ENCODE results near the gene PRR20C. TPM values are rescaled to one million over a fixed set of nuclear protein-coding genes. Genes with fewer than 3 reads are reported as not detected.
"Not testable (repeated sequence)": the region's sequence is repeated elsewhere in the genome, so short reads cannot be mapped to it uniquely, and the experiment has no call there.

PRR20C gene
- not detected for polyA plus RNA-seq (ENCODE audit: insufficient read length)

DNA sequence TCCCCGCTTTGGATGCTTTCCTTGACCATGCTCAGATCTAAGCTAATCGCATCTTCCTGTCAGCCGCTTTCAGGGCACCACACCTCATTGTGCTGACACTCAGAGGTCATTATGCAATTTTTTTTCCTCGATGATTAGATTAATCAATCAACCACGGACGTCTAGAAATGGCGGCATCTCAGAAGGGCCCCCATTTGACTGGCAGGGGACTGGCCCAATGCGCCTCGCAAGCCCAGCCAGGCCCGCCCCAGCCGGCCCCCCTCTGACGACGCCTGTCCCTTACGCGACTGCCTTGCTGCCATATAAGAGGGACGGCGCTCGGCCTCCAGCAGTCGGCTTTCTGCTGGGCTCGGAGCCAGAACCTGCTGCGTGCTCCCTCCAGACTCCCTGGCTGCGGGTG, at the start of gene PRR20C:
TSS of gene PRR20C (plus strand) at position 301 of the 400 bp plus-strand sequence. CDS start 387 bp downstream, outside the sequence.
- not testable (repeated sequence) for DNase-seq

GRCh38 chr13:57114945-57115344, 38.9 kb upstream of the PRR20C start:
- no peak for DNase-seq

DNA sequence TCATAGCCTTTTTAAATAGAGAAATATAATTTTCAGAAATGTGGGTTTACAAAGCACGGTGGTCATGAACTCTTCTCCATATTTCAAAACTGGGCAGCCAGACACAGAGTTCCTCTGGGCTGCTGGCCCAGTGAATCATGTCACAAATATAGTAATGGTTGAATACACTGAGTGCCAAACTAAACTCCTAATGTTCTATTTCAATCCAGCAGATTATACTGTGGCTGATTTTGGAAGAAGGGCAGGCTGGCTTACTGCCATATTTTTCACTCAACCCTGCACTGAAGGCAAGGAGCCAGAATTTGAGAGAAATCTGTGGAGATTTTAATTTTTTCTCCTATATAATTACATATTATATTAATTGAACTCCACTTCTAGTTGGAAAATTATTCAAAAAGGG, 30.2 kb upstream of the PRR20C start:
- peak; percentile 84 for DNase-seq

GRCh38 chr13:57128909-57129308, 25.0 kb upstream of the PRR20C start:
- DNase-seq: no peak

DNA sequence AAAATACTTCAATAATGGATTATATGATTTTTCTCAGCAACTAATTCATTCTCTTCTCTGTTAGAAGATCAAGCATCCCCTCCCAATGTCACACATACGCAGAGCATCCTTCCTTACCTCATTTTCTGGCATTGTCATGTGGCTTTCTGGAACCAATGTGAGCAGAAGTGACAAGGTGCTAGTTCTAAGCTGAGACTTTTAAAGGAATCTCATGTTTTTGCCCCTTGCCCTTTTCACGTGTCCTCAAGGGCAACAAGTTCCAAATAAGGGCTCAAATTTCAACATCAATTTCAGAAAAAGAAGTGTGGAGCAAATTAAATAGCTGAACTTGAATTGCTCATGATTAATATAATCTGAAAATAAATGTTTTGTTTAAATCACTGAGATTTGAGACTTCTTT, 17.8 kb upstream of the PRR20C start:
- DNase-seq: no peak

DNA sequence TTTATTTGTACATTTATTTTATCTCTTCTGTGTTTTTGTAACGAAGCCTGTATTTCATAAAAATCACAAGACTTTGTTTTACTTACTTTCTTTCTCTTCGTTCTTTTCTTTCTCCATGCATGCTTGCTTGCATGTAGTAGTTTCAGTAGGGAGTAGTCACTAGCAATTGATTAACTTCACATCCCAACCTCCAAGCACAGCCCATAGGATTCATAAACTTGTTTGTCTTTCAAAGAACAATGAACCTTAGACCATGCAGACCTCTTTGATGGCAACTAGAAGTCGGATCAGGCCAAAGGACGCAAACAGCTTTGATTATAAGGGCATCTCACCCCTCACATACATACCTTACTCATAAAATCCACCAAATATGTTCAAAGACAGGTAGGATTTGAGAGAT, 16.3 kb upstream of the PRR20C start:
- no peak for DNase-seq

DNA sequence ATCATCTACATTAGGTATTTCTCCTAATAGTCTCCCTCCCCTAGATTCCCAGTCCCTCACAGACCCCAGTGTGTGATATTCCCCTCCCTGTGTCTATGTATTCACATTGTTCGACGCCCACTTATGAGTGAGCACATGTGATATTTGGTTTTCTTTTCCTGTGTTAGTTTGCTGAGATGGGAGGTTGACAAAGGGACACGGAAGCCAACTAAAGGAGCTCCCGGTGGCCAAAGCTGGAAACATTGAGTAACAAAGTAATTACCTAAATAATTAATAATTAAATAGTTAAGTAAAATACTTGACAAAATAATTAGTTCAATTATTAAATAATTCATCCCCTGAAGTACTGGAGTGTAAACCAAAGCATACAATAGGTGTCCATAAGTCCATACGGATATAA, 14.9 kb upstream of the PRR20C start:
- DNase-seq: no peak

DNA sequence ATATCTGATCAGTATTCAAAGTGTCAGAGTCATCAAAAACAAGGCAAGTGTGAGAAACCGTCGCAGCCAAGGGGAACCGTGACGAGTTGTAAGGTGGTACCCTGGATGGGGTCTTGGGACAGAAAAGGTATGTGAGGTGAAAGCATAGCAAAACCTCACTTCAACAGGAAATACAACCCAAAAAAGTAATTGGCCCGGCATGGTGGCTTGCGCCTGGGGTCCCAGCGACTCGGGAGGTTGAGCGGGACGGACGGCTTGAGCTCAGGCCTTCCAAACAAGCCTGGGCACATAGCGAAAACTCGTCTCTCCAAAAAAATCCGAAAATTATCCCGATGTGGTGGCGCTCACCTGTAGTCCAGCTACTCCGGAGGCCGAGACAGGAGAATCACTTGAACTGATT, 14.1 kb upstream of the PRR20C start:
- not testable (repeated sequence) for DNase-seq

GRCh38 chr13:57140235-57140968, 13.5 kb upstream of the PRR20C start, which contains the start of gene PRR20A:
TSS of gene PRR20A (plus strand) at chr13:57140918. CDS start at chr13:57141305, 387 bp downstream.
- DNase-seq: not testable (repeated sequence)

DNA sequence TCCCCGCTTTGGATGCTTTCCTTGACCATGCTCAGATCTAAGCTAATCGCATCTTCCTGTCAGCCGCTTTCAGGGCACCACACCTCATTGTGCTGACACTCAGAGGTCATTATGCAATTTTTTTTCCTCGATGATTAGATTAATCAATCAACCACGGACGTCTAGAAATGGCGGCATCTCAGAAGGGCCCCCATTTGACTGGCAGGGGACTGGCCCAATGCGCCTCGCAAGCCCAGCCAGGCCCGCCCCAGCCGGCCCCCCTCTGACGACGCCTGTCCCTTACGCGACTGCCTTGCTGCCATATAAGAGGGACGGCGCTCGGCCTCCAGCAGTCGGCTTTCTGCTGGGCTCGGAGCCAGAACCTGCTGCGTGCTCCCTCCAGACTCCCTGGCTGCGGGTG, 6.7 kb upstream of the PRR20C start, which contains the start of gene PRR20B:
TSS of gene PRR20B (plus strand) at position 301 of the 400 bp plus-strand sequence. CDS start 387 bp downstream, outside the sequence.
- not testable (repeated sequence) for DNase-seq

GRCh38 chr13:57148106-57148505, 5.8 kb upstream of the PRR20C start:
- DNase-seq: not testable (repeated sequence)

GRCh38 chr13:57160332-57160731, 6.5 kb downstream of the PRR20C start, which contains the start of gene PRR20D:
TSS of gene PRR20D (plus strand) at chr13:57160632. CDS start at chr13:57161019, 387 bp downstream.
- not testable (repeated sequence) for DNase-seq

DNA sequence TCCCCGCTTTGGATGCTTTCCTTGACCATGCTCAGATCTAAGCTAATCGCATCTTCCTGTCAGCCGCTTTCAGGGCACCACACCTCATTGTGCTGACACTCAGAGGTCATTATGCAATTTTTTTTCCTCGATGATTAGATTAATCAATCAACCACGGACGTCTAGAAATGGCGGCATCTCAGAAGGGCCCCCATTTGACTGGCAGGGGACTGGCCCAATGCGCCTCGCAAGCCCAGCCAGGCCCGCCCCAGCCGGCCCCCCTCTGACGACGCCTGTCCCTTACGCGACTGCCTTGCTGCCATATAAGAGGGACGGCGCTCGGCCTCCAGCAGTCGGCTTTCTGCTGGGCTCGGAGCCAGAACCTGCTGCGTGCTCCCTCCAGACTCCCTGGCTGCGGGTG, 13.0 kb downstream of the PRR20C start, which contains the start of gene PRR20E:
TSS of gene PRR20E (plus strand) at position 301 of the 400 bp plus-strand sequence. CDS start 387 bp downstream, outside the sequence.
- DNase-seq: not testable (repeated sequence)

DNA sequence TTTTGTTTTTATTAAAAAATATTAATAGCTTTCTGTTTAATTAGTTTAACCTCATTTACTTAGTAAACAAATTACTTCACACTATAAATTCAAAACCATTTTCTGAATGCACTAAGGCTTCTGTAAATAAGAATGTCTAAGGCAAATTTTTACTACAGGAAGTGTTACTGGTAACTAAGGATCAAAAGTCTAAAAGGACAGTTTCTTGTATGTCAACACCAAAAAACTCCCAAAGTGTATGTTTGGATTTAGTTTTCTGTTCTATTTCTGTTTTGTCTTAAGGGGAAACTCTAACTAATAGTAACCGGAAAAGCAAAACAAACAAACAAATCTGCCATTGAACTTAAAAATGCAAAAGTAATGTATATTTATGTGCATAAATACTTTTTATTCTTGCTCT, 37.8 kb downstream of the PRR20C start:
- no peak for DNase-seq

Other genes starting within 250 kb of the PRR20C start
- gene PRR20A, start 13.1 kb upstream of the PRR20C start, polyA plus RNA-seq (ENCODE audit: insufficient read length): not detected
- gene PRR20B, start 6.6 kb upstream of the PRR20C start, polyA plus RNA-seq (ENCODE audit: insufficient read length): not detected
- not detected for gene PRR20D, start 6.6 kb downstream of the PRR20C start, polyA plus RNA-seq (ENCODE audit: insufficient read length)
- not detected for gene PRR20E, start 13.1 kb downstream of the PRR20C start, polyA plus RNA-seq (ENCODE audit: insufficient read length)

All from hindlimb muscle (tissue), 1 donor.